ENCODE results near the gene PAX5.

- TF ChIP-seq, protein P1, sequence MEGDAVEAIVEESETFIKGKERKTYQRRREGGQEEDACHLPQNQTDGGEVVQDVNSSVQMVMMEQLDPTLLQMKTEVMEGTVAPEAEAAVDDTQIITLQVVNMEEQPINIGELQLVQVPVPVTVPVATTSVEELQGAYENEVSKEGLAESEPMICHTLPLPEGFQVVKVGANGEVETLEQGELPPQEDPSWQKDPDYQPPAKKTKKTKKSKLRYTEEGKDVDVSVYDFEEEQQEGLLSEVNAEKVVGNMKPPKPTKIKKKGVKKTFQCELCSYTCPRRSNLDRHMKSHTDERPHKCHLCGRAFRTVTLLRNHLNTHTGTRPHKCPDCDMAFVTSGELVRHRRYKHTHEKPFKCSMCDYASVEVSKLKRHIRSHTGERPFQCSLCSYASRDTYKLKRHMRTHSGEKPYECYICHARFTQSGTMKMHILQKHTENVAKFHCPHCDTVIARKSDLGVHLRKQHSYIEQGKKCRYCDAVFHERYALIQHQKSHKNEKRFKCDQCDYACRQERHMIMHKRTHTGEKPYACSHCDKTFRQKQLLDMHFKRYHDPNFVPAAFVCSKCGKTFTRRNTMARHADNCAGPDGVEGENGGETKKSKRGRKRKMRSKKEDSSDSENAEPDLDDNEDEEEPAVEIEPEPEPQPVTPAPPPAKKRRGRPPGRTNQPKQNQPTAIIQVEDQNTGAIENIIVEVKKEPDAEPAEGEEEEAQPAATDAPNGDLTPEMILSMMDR (IDR thresholded peaks at IDR 0.05): no peak
- no peak for TF ChIP-seq POLR2A (IDR thresholded peaks at IDR 0.05)
Measured at GRCh38 chr9:36995927-36996705, 38.0 kb downstream of the PAX5 start.
